ENCODE results near the gene CEP72.

Gene CEP72

GRCh38 chr5:589588-589987 lies 22.6 kb upstream of the CEP72 start:
- Histone ChIP-seq H3K4me1 (ENCODE audit: low read depth, poor library complexity, severe bottlenecking) (peaks cover 13% of the 10 kb centered on the region), H3K9ac (no peak overlapping the region), H2AFZ (ENCODE audit: low read depth) (no peak overlapping the region), H3K27ac (no peak overlapping the region), H3K4me2 (no peak overlapping the region), H4K20me1 (ENCODE audit: insufficient read depth) (no peaks in the 10 kb centered on the region), H3K79me2 (ENCODE audit: insufficient read depth, low read depth) (no peaks in the 10 kb centered on the region), H3K36me3 (ENCODE audit: insufficient read depth) (no peaks in the 10 kb centered on the region), H3K27me3 (ENCODE audit: insufficient read depth, low read depth) (peaks cover 12% of the 10 kb centered on the region; the same call in 1 of the 2 replicates), H3K4me3 (IDR thresholded peaks at IDR 0.05; ENCODE audit: insufficient read depth, low read depth, low read length) (no peak overlapping the region)
- no peak for TF ChIP-seq CTCF (conservative IDR thresholded peaks at IDR 0.05; ENCODE audit: low read depth, low read length)

GRCh38 chr5:590346-590745 lies 21.8 kb upstream of the CEP72 start:
- TF ChIP-seq CTCF (conservative IDR thresholded peaks at IDR 0.05; ENCODE audit: low read depth, low read length) = no peak
- no peak overlapping the region for H3K4me3 ChIP-seq (IDR thresholded peaks at IDR 0.05; ENCODE audit: insufficient read depth, low read depth, low read length)
- no peak overlapping the region for H2AFZ ChIP-seq (ENCODE audit: low read depth)
- H3K27me3 ChIP-seq (ENCODE audit: insufficient read depth, low read depth) = peaks cover 13% of the 10 kb centered on the region; the same call in 1 of the 2 replicates
- no peaks in the 10 kb centered on the region for H3K79me2 ChIP-seq (ENCODE audit: insufficient read depth, low read depth)
- peaks cover 13% of the 10 kb centered on the region for H3K4me1 ChIP-seq (ENCODE audit: low read depth, poor library complexity, severe bottlenecking)
- H3K36me3 ChIP-seq (ENCODE audit: insufficient read depth) = no peaks in the 10 kb centered on the region
- H3K27ac ChIP-seq = no peak overlapping the region
- peak overlapping the region; percentile 14; the same call in 1 of the 2 replicates for H3K4me2 ChIP-seq
- H4K20me1 ChIP-seq (ENCODE audit: insufficient read depth) = no peaks in the 10 kb centered on the region
- no peak overlapping the region for H3K9ac ChIP-seq

GRCh38 chr5:591746-592145 lies 20.4 kb upstream of the CEP72 start:
- H3K4me1 ChIP-seq (ENCODE audit: low read depth, poor library complexity, severe bottlenecking) = peaks cover 13% of the 10 kb centered on the region
- no peak overlapping the region for H3K27ac ChIP-seq
- H3K79me2 ChIP-seq (ENCODE audit: insufficient read depth, low read depth) = no peaks in the 10 kb centered on the region
- H4K20me1 ChIP-seq (ENCODE audit: insufficient read depth) = no peaks in the 10 kb centered on the region
- H3K4me3 ChIP-seq (IDR thresholded peaks at IDR 0.05; ENCODE audit: insufficient read depth, low read depth, low read length) = no peak overlapping the region
- no peak overlapping the region for H3K9ac ChIP-seq
- no peaks in the 10 kb centered on the region for H3K36me3 ChIP-seq (ENCODE audit: insufficient read depth)
- TF ChIP-seq CTCF (conservative IDR thresholded peaks at IDR 0.05; ENCODE audit: low read depth, low read length) = no peak
- 0 out of 2 replicates have a peak, but pooled peaks cover 5% of the 10 kb centered on the region for H3K27me3 ChIP-seq (ENCODE audit: insufficient read depth, low read depth)
- no peak overlapping the region for H3K4me2 ChIP-seq
- H2AFZ ChIP-seq (ENCODE audit: low read depth) = no peak overlapping the region

GRCh38 chr5:592158-592557 lies 20.0 kb upstream of the CEP72 start:
- Histone ChIP-seq H4K20me1 (ENCODE audit: insufficient read depth) (no peaks in the 10 kb centered on the region), H3K27me3 (ENCODE audit: insufficient read depth, low read depth) (0 out of 2 replicates have a peak, but pooled peaks cover 5% of the 10 kb centered on the region), H2AFZ (ENCODE audit: low read depth) (no peak overlapping the region), H3K36me3 (ENCODE audit: insufficient read depth) (no peaks in the 10 kb centered on the region), H3K4me2 (no peak overlapping the region), H3K27ac (no peak overlapping the region), H3K4me1 (ENCODE audit: low read depth, poor library complexity, severe bottlenecking) (peaks cover 13% of the 10 kb centered on the region), H3K4me3 (IDR thresholded peaks at IDR 0.05; ENCODE audit: insufficient read depth, low read depth, low read length) (no peak overlapping the region), H3K9ac (no peak overlapping the region), H3K79me2 (ENCODE audit: insufficient read depth, low read depth) (no peaks in the 10 kb centered on the region)
- TF ChIP-seq CTCF (conservative IDR thresholded peaks at IDR 0.05; ENCODE audit: low read depth, low read length) = no peak

Data from KMS-11 (cell line).